H9 (cell line): Measurements from ENCODE around the gene FBXO21. TPM values are rescaled to one million over a fixed set of nuclear protein-coding genes. Genes with fewer than 3 reads are reported as not detected.
A peak's percentile ranks its signal among the peaks of the same experiment; 100 is the strongest.

Source experiments
- DNase-seq: peaks from one replicate; pipeline ENCODE4 v3.0.0-alpha.2; 2017
- H2AFZ ChIP-seq: one replicate; pipeline ENCODE4 v1.6.1; 2013; ENCODE audit warnings: mild to moderate bottlenecking, low read length, control low read depth, moderate library complexity
- H2AK5ac ChIP-seq: 2 replicates; pipeline ENCODE4 v1.6.1; 2013; ENCODE audit warnings: low read length, control low read depth, mixed read lengths; ENCODE audit not compliant: insufficient read length
- H2BK120ac ChIP-seq: one replicate; pipeline ENCODE4 v1.6.1; 2013; ENCODE audit warnings: low read depth, mild to moderate bottlenecking, low read length, control low read depth, inconsistent platforms; ENCODE audit not compliant: poor library complexity, severe bottlenecking
- H2BK12ac ChIP-seq: 2 replicates; pipeline ENCODE4 v1.6.1; 2013; ENCODE audit warnings: low read length, control low read depth, mixed read lengths, low read depth; ENCODE audit not compliant: insufficient read length
- H2BK15ac ChIP-seq: 2 replicates; pipeline ENCODE4 v1.6.1; 2013; ENCODE audit warnings: low read depth, low read length, control low read depth
- H2BK20ac ChIP-seq: one replicate; pipeline ENCODE4 v1.6.1; 2013; ENCODE audit warnings: low read depth, mild to moderate bottlenecking, low read length, control low read depth, inconsistent platforms; ENCODE audit not compliant: poor library complexity, severe bottlenecking
- H2BK5ac ChIP-seq: 2 replicates; pipeline ENCODE4 v1.6.1; 2013; ENCODE audit warnings: low read length, control low read depth, mixed read lengths; ENCODE audit not compliant: insufficient read length
- H3K14ac ChIP-seq: 2 replicates; pipeline ENCODE4 v1.6.1; 2013; ENCODE audit warnings: low read length, control low read depth; ENCODE audit not compliant: insufficient read depth
- H3K18ac ChIP-seq: 2 replicates; pipeline ENCODE4 v1.6.1; 2013; ENCODE audit warnings: low read depth, mild to moderate bottlenecking, mixed read lengths, low read length, control low read depth; ENCODE audit not compliant: insufficient read length
- H3K23ac ChIP-seq: 2 replicates; pipeline ENCODE4 v1.6.1; 2013; ENCODE audit warnings: low read length, control low read depth, mixed read lengths, low read depth; ENCODE audit not compliant: insufficient read length
- H3K23me2 ChIP-seq: 2 replicates; pipeline ENCODE4 v1.6.1; 2013; ENCODE audit warnings: low read depth, mild to moderate bottlenecking, mixed read lengths, low read length, control low read depth; ENCODE audit not compliant: insufficient read length, poor library complexity, severe bottlenecking
- H3K27ac ChIP-seq: 2 replicates; pipeline ENCODE4 v1.5.1; 2013; ENCODE audit warnings: low read length, control low read depth, mixed read lengths, low read depth; ENCODE audit not compliant: insufficient read length
- H3K27me3 ChIP-seq: 2 replicates; pipeline ENCODE4 v1.6.1; 2013; ENCODE audit warnings: low read length, control low read depth, inconsistent platforms; ENCODE audit not compliant: insufficient read depth
- H3K4ac ChIP-seq: 2 replicates; pipeline ENCODE4 v1.6.1; 2013; ENCODE audit warnings: low read depth, mild to moderate bottlenecking, control low read depth, inconsistent platforms, low read length, moderate library complexity
- H3K4me1 ChIP-seq: 2 replicates; pipeline ENCODE4 v1.6.1; 2013; ENCODE audit warnings: low read length, control low read depth, inconsistent platforms; ENCODE audit not compliant: insufficient read depth
- H3K4me2 ChIP-seq: 2 replicates; pipeline ENCODE4 v1.6.1; 2013; ENCODE audit warnings: low read length, control low read depth, mixed read lengths; ENCODE audit not compliant: insufficient read length, insufficient read depth
- H3K56ac ChIP-seq: 2 replicates; pipeline ENCODE4 v1.6.1; 2013; ENCODE audit warnings: low read depth, mild to moderate bottlenecking, mixed read lengths, low read length, control low read depth; ENCODE audit not compliant: insufficient read length
- H3K79me1 ChIP-seq: 2 replicates; pipeline ENCODE4 v1.6.1; 2013; ENCODE audit warnings: low read depth, mild to moderate bottlenecking, moderate library complexity, low read length, control low read depth, inconsistent platforms; ENCODE audit not compliant: insufficient read depth, poor library complexity, severe bottlenecking
- H3K79me2 ChIP-seq: 2 replicates; pipeline ENCODE4 v1.6.1; 2013; ENCODE audit warnings: low read length, control low read depth, inconsistent platforms; ENCODE audit not compliant: insufficient read depth
- H3K9ac ChIP-seq: 2 replicates; pipeline ENCODE4 v1.6.1; 2013; ENCODE audit warnings: low read length, control low read depth, mixed read lengths; ENCODE audit not compliant: insufficient read length; ENCODE audit errors: extremely low read depth
- H3K9me3 ChIP-seq: one replicate; pipeline ENCODE4 v1.6.1; 2013; ENCODE audit warnings: low read depth, low read length, inconsistent platforms; ENCODE audit not compliant: control insufficient read depth
- H3T11ph ChIP-seq: one replicate; pipeline ENCODE4 v1.6.1; 2013; ENCODE audit warnings: mild to moderate bottlenecking, low read length, control low read depth, inconsistent platforms
- H4K20me1 ChIP-seq: one replicate; pipeline ENCODE4 v1.6.1; 2013; ENCODE audit not compliant: control insufficient read depth, insufficient read length, insufficient read depth
- H4K5ac ChIP-seq: 2 replicates; pipeline ENCODE4 v1.6.1; 2013; ENCODE audit warnings: low read depth, mild to moderate bottlenecking, mixed read lengths, low read length, control low read depth; ENCODE audit not compliant: insufficient read length
- H4K8ac ChIP-seq: replicated peaks from 2 replicates; pipeline ENCODE4 v1.6.1; 2013; ENCODE audit warnings: low read length, control low read depth, mixed read lengths, low read depth; ENCODE audit not compliant: insufficient read length
- H4K91ac ChIP-seq: 2 replicates; pipeline ENCODE4 v1.6.1; 2013; ENCODE audit warnings: low read depth, mild to moderate bottlenecking, moderate library complexity, mixed read lengths, low read length, control low read depth; ENCODE audit not compliant: insufficient read length
- H3K27ac Mint-ChIP-seq, 3 experiments: 2 replicates in 2 of 3; 3 replicates in 1 of 3; pipeline ENCODE4 v1.8.0; 2020 to 2021; ENCODE audit warnings: mixed read lengths in 3 of 3, mild to moderate bottlenecking in 1 of 3, moderate library complexity in 1 of 3
- H3K27me3 Mint-ChIP-seq: 2 replicates; pipeline ENCODE4 v1.8.0; 2021; ENCODE audit warnings: low read depth, mild to moderate bottlenecking, moderate library complexity, mixed read lengths
- H3K36me3 Mint-ChIP-seq, 3 experiments: 2 replicates in 2 of 3; 3 replicates in 1 of 3; pipeline ENCODE4 v1.8.0; 2020 to 2021; ENCODE audit warnings: low read depth in 3 of 3, mixed read lengths in 3 of 3; ENCODE audit not compliant: insufficient read depth in 1 of 3
- H3K4me1 Mint-ChIP-seq, 2 experiments: 2 replicates each; pipeline ENCODE4 v1.8.0; 2020; ENCODE audit warnings: mixed read lengths in 2 of 2
- H3K4me3 Mint-ChIP-seq, 2 experiments: 2 replicates in 1 of 2; 3 replicates in 1 of 2; pipeline ENCODE4 v1.8.0; 2020 to 2021; ENCODE audit warnings: mild to moderate bottlenecking in 2 of 2, mixed read lengths in 2 of 2, moderate library complexity in 1 of 2
- H3K9me3 Mint-ChIP-seq, 2 experiments: 2 replicates in 1 of 2; 3 replicates in 1 of 2; pipeline ENCODE4 v1.8.0; 2020; ENCODE audit warnings: mild to moderate bottlenecking in 2 of 2, mixed read lengths in 2 of 2, moderate library complexity in 1 of 2
- WGBS: extraction: QIAGEN DNeasy Blood & Tissue Kit; methylation state at CpG from one replicate; pipeline ENCODE4 v1.1.7; 2013; ENCODE audit warnings: missing lambda C conversion rate, low lambda C conversion rate, mixed read lengths; ENCODE audit not compliant: insufficient read length; ENCODE audit errors: extremely low coverage; 5-methylcytosine and 5-hydroxymethylcytosine counted together
- total RNA-seq: library from RNA; stranded (reverse); gene quantifications from 2 replicates; pipeline ENCODE4 v1.2.1, GENCODE V29; 2021
- TF ChIP-seq, protein P1 (sequence below): fragments of 200-600 bp; sonication (generic); conservative IDR thresholded peaks from 3 replicates; pipeline ENCODE4 v1.8.0; 2021; ENCODE audit warnings: antibody characterized with exemption, mild to moderate bottlenecking

Gene FBXO21
- total RNA-seq, 1 experiment from 2014 or later: 58.6 TPM

DNA sequence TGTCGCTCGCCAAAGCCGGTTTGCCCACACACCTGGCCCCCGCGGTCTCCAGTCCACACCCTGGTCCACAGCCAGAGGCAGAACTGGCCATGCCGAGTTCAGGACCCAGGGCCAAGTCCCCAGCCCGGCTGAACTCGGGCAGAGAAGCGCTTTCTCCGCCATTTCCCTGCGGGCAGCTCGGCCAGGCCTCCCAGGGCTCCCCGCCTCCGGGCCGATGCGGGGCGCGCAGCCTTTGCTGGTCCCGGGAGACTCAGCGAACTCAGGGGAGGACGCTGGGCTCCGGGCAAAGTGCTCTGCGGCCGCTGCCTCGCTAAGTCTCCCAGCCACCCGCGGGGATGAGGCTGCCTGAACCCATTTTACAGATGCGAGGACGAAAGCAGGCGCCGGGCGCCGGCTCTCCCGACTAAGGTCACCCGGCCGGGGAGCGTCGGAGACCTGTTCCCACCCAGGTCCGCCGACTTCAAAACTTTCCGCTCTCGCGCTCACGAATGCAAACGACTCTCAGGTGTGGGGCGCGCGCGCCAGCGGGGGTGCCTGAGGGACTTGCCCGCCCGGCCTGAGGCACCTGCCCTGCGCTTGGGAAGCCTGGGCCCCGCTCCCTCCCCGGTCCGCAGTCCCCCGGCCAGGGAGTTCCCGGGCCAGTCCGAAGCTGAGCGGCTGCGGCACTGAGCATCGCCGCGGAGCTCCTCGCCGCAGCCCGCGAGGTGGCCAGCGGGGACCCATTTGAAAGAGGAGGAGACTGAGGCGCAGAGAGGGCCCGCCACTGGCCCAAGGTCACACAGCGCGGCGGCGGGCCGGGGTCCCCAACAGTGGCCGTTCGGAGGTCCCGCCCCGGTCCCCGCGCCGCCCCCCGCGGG, 91.7 kb downstream of the FBXO21 start:
- H3K23me2 ChIP-seq: peaks cover 9% of the 10 kb centered on the region
- TF ChIP-seq, protein P1, sequence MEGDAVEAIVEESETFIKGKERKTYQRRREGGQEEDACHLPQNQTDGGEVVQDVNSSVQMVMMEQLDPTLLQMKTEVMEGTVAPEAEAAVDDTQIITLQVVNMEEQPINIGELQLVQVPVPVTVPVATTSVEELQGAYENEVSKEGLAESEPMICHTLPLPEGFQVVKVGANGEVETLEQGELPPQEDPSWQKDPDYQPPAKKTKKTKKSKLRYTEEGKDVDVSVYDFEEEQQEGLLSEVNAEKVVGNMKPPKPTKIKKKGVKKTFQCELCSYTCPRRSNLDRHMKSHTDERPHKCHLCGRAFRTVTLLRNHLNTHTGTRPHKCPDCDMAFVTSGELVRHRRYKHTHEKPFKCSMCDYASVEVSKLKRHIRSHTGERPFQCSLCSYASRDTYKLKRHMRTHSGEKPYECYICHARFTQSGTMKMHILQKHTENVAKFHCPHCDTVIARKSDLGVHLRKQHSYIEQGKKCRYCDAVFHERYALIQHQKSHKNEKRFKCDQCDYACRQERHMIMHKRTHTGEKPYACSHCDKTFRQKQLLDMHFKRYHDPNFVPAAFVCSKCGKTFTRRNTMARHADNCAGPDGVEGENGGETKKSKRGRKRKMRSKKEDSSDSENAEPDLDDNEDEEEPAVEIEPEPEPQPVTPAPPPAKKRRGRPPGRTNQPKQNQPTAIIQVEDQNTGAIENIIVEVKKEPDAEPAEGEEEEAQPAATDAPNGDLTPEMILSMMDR: no peak
- H3T11ph ChIP-seq: no peak overlapping the region
- no peak overlapping the region for H2BK120ac ChIP-seq
- no peak overlapping the region for H2AFZ ChIP-seq
- no peak overlapping the region for H2AK5ac ChIP-seq
- H4K20me1 ChIP-seq: no peaks in the 10 kb centered on the region
- H3K9me3 ChIP-seq: no peaks in the 10 kb centered on the region
- H2BK12ac ChIP-seq: no peak overlapping the region
- H3K4ac ChIP-seq: no peak overlapping the region
- H3K79me2 ChIP-seq: no peaks in the 10 kb centered on the region
- peak overlapping the region; percentile 8 for H3K18ac ChIP-seq
- H3K4me1 Mint-ChIP-seq: peaks cover 26 to 43% of the 10 kb centered on the region in 2 experiments
- peak overlapping the region; percentile 52 for H3K4me2 ChIP-seq
- no peak overlapping the region for H3K9ac ChIP-seq
- no peak overlapping the region for H4K8ac ChIP-seq
- H3K56ac ChIP-seq: no peak overlapping the region
- no peaks in the 10 kb centered on the region for H3K79me1 ChIP-seq
- no peak for DNase-seq
- H3K23ac ChIP-seq: no peak overlapping the region
- no peak overlapping the region for H3K27ac ChIP-seq
- peaks cover 3% of the 10 kb centered on the region; the same call in 1 of the 2 replicates for H3K27me3 ChIP-seq
- no peak overlapping the region; the same call in 1 of the 2 replicates for H3K14ac ChIP-seq
- H3K27me3 Mint-ChIP-seq: peaks cover 56% of the 10 kb centered on the region
- H2BK20ac ChIP-seq: no peak overlapping the region
- no peaks in the 10 kb centered on the region; a peak in 1 of 7 replicates for H3K36me3 Mint-ChIP-seq
- no peak overlapping the region for H3K27ac Mint-ChIP-seq
- no peak overlapping the region for H4K5ac ChIP-seq
- H2BK5ac ChIP-seq: no peak overlapping the region
- no CpG with 5 or more reads among the region's 85 CpGs for WGBS
- H3K4me3 Mint-ChIP-seq: peak overlapping the region; percentile 65 to 84
- H3K4me1 ChIP-seq: no peaks in the 10 kb centered on the region
- H4K91ac ChIP-seq: no peak overlapping the region
- H3K9me3 Mint-ChIP-seq: no peaks in the 10 kb centered on the region
- H2BK15ac ChIP-seq: no peak overlapping the region; the same call in 1 of the 2 replicates
